ENCODE results near the gene SLC30A2.

GRCh38 chr1:26066160-26066559 lies 20.2 kb upstream of the SLC30A2 start:
- TF ChIP-seq CTCF (optimal IDR thresholded peaks at IDR 0.05 in 1 of 3, IDR thresholded peaks at IDR 0.05 in 1 of 3, conservative IDR thresholded peaks at IDR 0.05 in 1 of 3; ENCODE audit: extremely low read depth in 1 of 3, insufficient read depth in 2 of 3, low read length in 3 of 3) (no peak), EZH2 (IDR thresholded peaks at IDR 0.05; ENCODE audit: low read length) (no peak)

Data from keratinocyte (primary cell).